GM21390 (cell line): ENCODE measurements around the gene KLHL21.
"Not testable (repeated sequence)": the region's sequence is repeated elsewhere in the genome, so short reads cannot be mapped to it uniquely, and the experiment has no call there.

ENCODE experiments used
- ATAC-seq: cut with Tn5 transposase; IDR thresholded peaks from one replicate; pipeline ENCODE4 v1.9.1; 2021; ENCODE audit not compliant: unreplicated experiment

The KLHL21 gene

GRCh38 chr1:6602669-6603237 is at the start of gene KLHL21:
Gene KLHL21 (minus strand): TSS chr1:6602869. CDS start chr1:6602817, 52 bp downstream.
- peak; percentile 48 for ATAC-seq

GRCh38 chr1:6651909-6652308 is 49.2 kb upstream of the KLHL21 start:
- no peak for ATAC-seq

- no peak for ATAC-seq
Measured at GRCh38 chr1:6648556-6648955, 45.9 kb upstream of the KLHL21 start.

GRCh38 chr1:6646499-6647148 is 44.0 kb upstream of the KLHL21 start:
- no peak for ATAC-seq

GRCh38 chr1:6645018-6645417 is 42.3 kb upstream of the KLHL21 start:
- ATAC-seq, result no peak

GRCh38 chr1:6640867-6641266 is 38.2 kb upstream of the KLHL21 start:
- ATAC-seq, result not testable (repeated sequence)

- no peak for ATAC-seq
Measured at GRCh38 chr1:6638226-6638625, 35.6 kb upstream of the KLHL21 start.

- no peak for ATAC-seq
Measured at GRCh38 chr1:6637770-6638169, 35.1 kb upstream of the KLHL21 start.

GRCh38 chr1:6636778-6637177 is 34.1 kb upstream of the KLHL21 start:
- not testable (repeated sequence) for ATAC-seq

- ATAC-seq, result no peak
Measured at GRCh38 chr1:6635910-6636760, 33.5 kb upstream of the KLHL21 start.

- ATAC-seq, result no peak
Measured at GRCh38 chr1:6635161-6635909, 32.7 kb upstream of the KLHL21 start.

- ATAC-seq, result no peak
Measured at GRCh38 chr1:6634371-6635052, 31.8 kb upstream of the KLHL21 start.

- no peak for ATAC-seq
Measured at GRCh38 chr1:6632588-6633514, 30.2 kb upstream of the KLHL21 start.

- no peak for ATAC-seq
Measured at GRCh38 chr1:6631058-6631457, 28.4 kb upstream of the KLHL21 start.

- ATAC-seq, result no peak
Measured at GRCh38 chr1:6630027-6630426, 27.4 kb upstream of the KLHL21 start.

- ATAC-seq, result no peak
Measured at GRCh38 chr1:6628971-6629479, 26.4 kb upstream of the KLHL21 start.

- ATAC-seq, result no peak
Measured at GRCh38 chr1:6627841-6628545, 25.3 kb upstream of the KLHL21 start.

GRCh38 chr1:6627031-6627430 is 24.4 kb upstream of the KLHL21 start:
- ATAC-seq, result no peak
